HCT116 (cell line): ENCODE results near the gene GRB7. TPM values are rescaled to one million over a fixed set of nuclear protein-coding genes. Genes with fewer than 3 reads are reported as not detected.
"Not testable (repeated sequence)": the region's sequence is repeated elsewhere in the genome, so short reads cannot be mapped to it uniquely, and the experiment has no call there.

Source experiments
- ATAC-seq: fragments of 200-7000 bp; cut with Tn5 transposase; 2 replicates; pipeline ENCODE4 v1.9.1; 2020; ENCODE audit warnings: mild to moderate bottlenecking, moderate library complexity
- BruUV-seq: library from RNA; stranded (reverse); fragments of 400-500 nt; replicated peaks from 2 replicates; lab custom pipeline; 2021; lab: Mats Ljungman, UMichigan
- CTCF ChIA-PET: fragments of 300-600 bp; sonication (Branson Sonifier 250); formaldehyde crosslinking; loops from one replicate; lab custom pipeline; 2021; ENCODE audit warnings: antibody characterized with exemption; lab: Charles Lee
- POLR2A ChIA-PET: fragments of 300-600, 350-600 bp; sonication (Branson Sonifier 250); formaldehyde crosslinking; loops from one replicate; lab custom pipeline; 2021; ENCODE audit warnings: antibody characterized with exemption; lab: Charles Lee
- RAD21 ChIA-PET, 2 experiments: fragments of 300-600 bp; sonication (Branson Sonifier 250); formaldehyde crosslinking; loops; one replicate each; lab custom pipeline; 2023; ENCODE audit warnings: low total read pairs in 2 of 2; ENCODE audit not compliant: uncharacterized antibody in 2 of 2, unreplicated experiment in 2 of 2, low non-redundant PET in 1 of 2; lab: Charles Lee
- DNase-seq: peaks from one replicate; pipeline ENCODE4 v3.0.0-alpha.2; 2010; ENCODE audit warnings: low read depth, low spot score
- H2AFZ ChIP-seq: fragments of 200-600 bp; shearing (Covaris generic), sonication (generic); 2 replicates; pipeline ENCODE4 v1.6.1; 2017; ENCODE audit warnings: low read depth, mixed run types, mixed read lengths, antibody characterized with exemption, low read length; ENCODE audit not compliant: poor library complexity, severe bottlenecking
- H3K27ac ChIP-seq: 2 replicates; pipeline ENCODE4 v1.5.1; 2012; ENCODE audit warnings: low read depth, low read length
- H3K27me3 ChIP-seq: fragments of 200-600 bp; sonication (generic); 2 replicates; pipeline ENCODE4 v1.6.1; 2016; ENCODE audit warnings: mixed run types, low read length, mixed read lengths; ENCODE audit not compliant: insufficient read depth
- H3K36me3 ChIP-seq, 2 experiments: fragments of 200-500 bp in 1 of 2; fragments of 200-600 bp in 1 of 2; sonication (Bioruptor generic) in 1 of 2; sonication (generic) in 1 of 2; 2 replicates each; pipeline versions ENCODE4 v1.5.1 to v1.6.1; 2014 to 2016; ENCODE audit warnings: low read length in 2 of 2, inconsistent platforms in 1 of 2, mixed read lengths in 1 of 2, mixed run types in 1 of 2; ENCODE audit not compliant: insufficient read depth in 2 of 2, control insufficient read depth in 1 of 2
- H3K4me1 ChIP-seq, 2 experiments: fragments of 200-600 bp in 1 of 2; sonication (generic) in 1 of 2; 2 replicates each; pipeline versions ENCODE4 v1.5.1 to v1.6.1; 2012 to 2017; ENCODE audit warnings: low read length in 2 of 2, inconsistent platforms in 1 of 2, mild to moderate bottlenecking in 1 of 2, mixed read lengths in 1 of 2, mixed run types in 1 of 2, moderate library complexity in 1 of 2; ENCODE audit not compliant: insufficient read depth in 2 of 2, control insufficient read depth in 1 of 2
- H3K4me2 ChIP-seq: fragments of 200-600 bp; sonication (generic); 2 replicates; pipeline ENCODE4 v1.6.1; 2017; ENCODE audit warnings: mixed run types, low read length, mixed read lengths
- H3K4me3 ChIP-seq, 2 experiments: fragments of 200-600 bp in 1 of 2; sonication (generic) in 1 of 2; replicated peaks in 1 of 2; 2 replicates each; pipeline ENCODE4 v1.5.1; 2011 to 2016; ENCODE audit warnings: low read length in 2 of 2, control low read depth in 1 of 2, low read depth in 1 of 2, mild to moderate bottlenecking in 1 of 2, mixed read lengths in 1 of 2, mixed run types in 1 of 2
- H3K79me2 ChIP-seq: fragments of 200-600 bp; sonication (generic); 2 replicates; pipeline ENCODE4 v1.6.1; 2017; ENCODE audit warnings: mild to moderate bottlenecking, mixed run types, low read length, moderate library complexity, mixed read lengths; ENCODE audit not compliant: insufficient read depth
- H3K9ac ChIP-seq: fragments of 200-600 bp; sonication (generic); 2 replicates; pipeline ENCODE4 v1.6.1; 2016; ENCODE audit warnings: low read length, mixed read lengths
- H3K9me2 ChIP-seq: fragments of 200-600 bp; sonication (generic), shearing (Covaris generic); 2 replicates; pipeline ENCODE4 v1.6.1; 2017; ENCODE audit warnings: mixed run types, mild to moderate bottlenecking, moderate library complexity; ENCODE audit not compliant: insufficient read depth
- H3K9me3 ChIP-seq, 2 experiments: fragments of 200-500 bp in 1 of 2; fragments of 200-600 bp in 1 of 2; sonication (Bioruptor generic) in 1 of 2; sonication (generic) in 1 of 2; 2 replicates each; pipeline ENCODE4 v1.6.1; 2014 to 2017; ENCODE audit warnings: low read length in 2 of 2, mixed read lengths in 2 of 2, inconsistent platforms in 1 of 2, low read depth in 1 of 2, mild to moderate bottlenecking in 1 of 2, mixed run types in 1 of 2, moderate library complexity in 1 of 2; ENCODE audit not compliant: control insufficient read depth in 1 of 2, insufficient read depth in 1 of 2
- H4K20me1 ChIP-seq: fragments of 200-600 bp; sonication (generic), shearing (Covaris generic); 2 replicates; pipeline ENCODE4 v1.6.1; 2017; ENCODE audit warnings: mixed run types, mild to moderate bottlenecking, moderate library complexity; ENCODE audit not compliant: insufficient read depth
- ELF1 ChIP-seq: IDR thresholded peaks from 2 replicates; pipeline ENCODE4 v1.6.1; 2012; ENCODE audit warnings: low read depth, borderline replicate concordance
- POLR2A ChIP-seq: IDR thresholded peaks from 2 replicates; pipeline ENCODE4 v1.7.0; 2011; ENCODE audit warnings: borderline replicate concordance; ENCODE audit not compliant: insufficient read depth, insufficient read length; ENCODE audit errors: extremely low read depth
- RAD21 ChIP-seq: IDR thresholded peaks from 2 replicates; pipeline ENCODE4 v1.6.1; 2012; ENCODE audit warnings: low read depth, mild to moderate bottlenecking
- YY1 ChIP-seq: IDR thresholded peaks from 2 replicates; pipeline ENCODE4 v1.6.1; 2011; ENCODE audit warnings: low read length, low read depth, moderate library complexity, mild to moderate bottlenecking; ENCODE audit not compliant: insufficient replicate concordance; ENCODE audit errors: extremely low read depth
- ZFX ChIP-seq: fragments of 450-650 bp; IDR thresholded peaks from 2 replicates; pipeline ENCODE4 v1.6.1; 2017
- intact Hi-C: fragments of 100-400 bp; cut with micrococcal nuclease; formaldehyde crosslinking; loops from 2 replicates; pipeline ENCODE4 v1.10.0; 2022
- total RNA-seq: library from RNA; stranded (reverse); gene quantifications from one replicate; pipeline ENCODE4 v1.2.1, GENCODE V29; 2021; ENCODE audit not compliant: unreplicated experiment
- TF ChIP-seq, protein P1 (sequence below): IDR thresholded peaks from 2 replicates; pipeline ENCODE4 v1.6.1; 2012; ENCODE audit warnings: low read depth

Gene GRB7
- total RNA-seq, 1 experiment from 2014 or later = 51.9 TPM

DNA sequence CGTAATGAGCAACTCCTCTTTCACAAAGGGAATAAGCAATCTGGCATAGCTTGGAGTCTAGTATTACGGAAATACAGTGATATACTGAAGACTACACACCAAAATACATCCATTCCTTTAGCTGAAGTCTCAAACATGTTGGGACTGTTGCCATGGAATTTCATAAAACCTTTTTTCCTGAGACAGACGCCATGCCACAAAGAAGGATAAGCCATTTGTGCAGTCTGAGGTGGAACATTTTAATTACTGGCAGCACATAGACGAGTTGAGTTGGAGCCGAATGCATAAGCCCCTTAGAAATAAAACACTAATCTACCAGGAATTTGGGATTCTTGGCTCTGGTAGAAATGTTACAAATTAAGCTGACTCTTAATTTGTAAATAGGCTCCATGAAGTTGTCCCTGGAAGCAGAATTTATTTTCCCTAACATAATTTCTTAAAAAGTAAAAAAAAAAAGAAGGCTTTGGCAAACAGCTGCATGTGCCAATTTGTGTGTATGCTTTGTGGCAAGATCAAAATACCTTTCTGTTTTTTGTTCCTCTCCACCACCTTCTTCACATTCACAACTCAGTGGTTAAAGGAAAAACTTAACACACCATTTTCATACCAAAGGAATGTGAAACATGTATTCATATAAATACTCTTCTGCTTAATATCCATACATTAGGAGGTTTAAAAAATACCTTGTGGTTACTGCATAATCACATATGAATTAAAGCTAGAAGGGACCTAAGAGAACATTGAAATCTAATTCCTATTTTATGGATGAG, 25.5 kb downstream of the GRB7 start:
- no peak overlapping the region for H3K9ac ChIP-seq
- no peaks in the 10 kb centered on the region for H3K9me2 ChIP-seq
- no peaks in the 10 kb centered on the region for H3K79me2 ChIP-seq
- RAD21 ChIA-PET = no interaction called here
- no peak for DNase-seq
- H3K27ac ChIP-seq = no peak overlapping the region
- BruUV-seq = no TSS peak
- no peak overlapping the region for H3K4me2 ChIP-seq
- POLR2A ChIA-PET = no interaction called here
- H3K4me3 ChIP-seq = no peak overlapping the region
- intact Hi-C loops = no loop called here
- no peaks in the 10 kb centered on the region for H3K9me3 ChIP-seq
- no peak overlapping the region for H2AFZ ChIP-seq
- H4K20me1 ChIP-seq = no peaks in the 10 kb centered on the region
- no peaks in the 10 kb centered on the region for H3K4me1 ChIP-seq
- H3K36me3 ChIP-seq = no peaks in the 10 kb centered on the region
- no peak for TF ChIP-seq ZFX
- no peak for TF ChIP-seq POLR2A
- TF ChIP-seq YY1 = no peak
- no peak for TF ChIP-seq ELF1
- TF ChIP-seq, protein P1, sequence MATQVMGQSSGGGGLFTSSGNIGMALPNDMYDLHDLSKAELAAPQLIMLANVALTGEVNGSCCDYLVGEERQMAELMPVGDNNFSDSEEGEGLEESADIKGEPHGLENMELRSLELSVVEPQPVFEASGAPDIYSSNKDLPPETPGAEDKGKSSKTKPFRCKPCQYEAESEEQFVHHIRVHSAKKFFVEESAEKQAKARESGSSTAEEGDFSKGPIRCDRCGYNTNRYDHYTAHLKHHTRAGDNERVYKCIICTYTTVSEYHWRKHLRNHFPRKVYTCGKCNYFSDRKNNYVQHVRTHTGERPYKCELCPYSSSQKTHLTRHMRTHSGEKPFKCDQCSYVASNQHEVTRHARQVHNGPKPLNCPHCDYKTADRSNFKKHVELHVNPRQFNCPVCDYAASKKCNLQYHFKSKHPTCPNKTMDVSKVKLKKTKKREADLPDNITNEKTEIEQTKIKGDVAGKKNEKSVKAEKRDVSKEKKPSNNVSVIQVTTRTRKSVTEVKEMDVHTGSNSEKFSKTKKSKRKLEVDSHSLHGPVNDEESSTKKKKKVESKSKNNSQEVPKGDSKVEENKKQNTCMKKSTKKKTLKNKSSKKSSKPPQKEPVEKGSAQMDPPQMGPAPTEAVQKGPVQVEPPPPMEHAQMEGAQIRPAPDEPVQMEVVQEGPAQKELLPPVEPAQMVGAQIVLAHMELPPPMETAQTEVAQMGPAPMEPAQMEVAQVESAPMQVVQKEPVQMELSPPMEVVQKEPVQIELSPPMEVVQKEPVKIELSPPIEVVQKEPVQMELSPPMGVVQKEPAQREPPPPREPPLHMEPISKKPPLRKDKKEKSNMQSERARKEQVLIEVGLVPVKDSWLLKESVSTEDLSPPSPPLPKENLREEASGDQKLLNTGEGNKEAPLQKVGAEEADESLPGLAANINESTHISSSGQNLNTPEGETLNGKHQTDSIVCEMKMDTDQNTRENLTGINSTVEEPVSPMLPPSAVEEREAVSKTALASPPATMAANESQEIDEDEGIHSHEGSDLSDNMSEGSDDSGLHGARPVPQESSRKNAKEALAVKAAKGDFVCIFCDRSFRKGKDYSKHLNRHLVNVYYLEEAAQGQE = no peak
- TF ChIP-seq RAD21 = no peak
- H3K27me3 ChIP-seq = peaks cover 10% of the 10 kb centered on the region
- ATAC-seq = no peak
- CTCF ChIA-PET = no interaction called here

DNA sequence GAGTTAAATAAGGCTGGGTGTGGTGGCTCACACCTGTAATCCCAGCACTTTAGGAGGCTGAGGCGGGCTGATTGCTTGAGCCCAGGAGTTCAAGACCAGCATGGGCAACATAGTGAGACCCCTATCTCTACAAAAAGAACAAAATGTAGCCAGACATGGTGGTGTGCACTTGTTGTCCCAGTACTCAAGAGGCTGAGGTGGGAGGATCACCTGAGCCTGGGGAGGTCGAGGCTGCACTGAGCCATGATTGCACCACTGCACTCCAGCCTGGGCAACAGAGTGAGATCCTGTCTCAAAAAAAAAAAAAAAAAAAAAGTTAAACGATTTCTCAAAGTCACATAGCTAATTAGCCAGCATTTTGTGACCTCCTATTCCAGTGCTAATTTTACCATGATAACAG, 26.4 kb downstream of the GRB7 start:
- H3K79me2 ChIP-seq, DNase-seq, H2AFZ ChIP-seq, H3K9me3 ChIP-seq, H3K27ac ChIP-seq, H3K9ac ChIP-seq, BruUV-seq, ATAC-seq, intact Hi-C loops, H3K36me3 ChIP-seq, H3K4me1 ChIP-seq, RAD21 ChIA-PET, CTCF ChIA-PET, H3K4me3 ChIP-seq, H4K20me1 ChIP-seq, H3K9me2 ChIP-seq, H3K4me2 ChIP-seq: not testable (repeated sequence)
- H3K27me3 ChIP-seq = peaks cover 15% of the 10 kb centered on the region
- POLR2A ChIA-PET = interaction anchor here (0.7 kb wide), 1 partner anchor 20 kb away, joined by 4 read pairs; no protein-coding TSS in a partner anchor
